Neural progenitor cell (in vitro differentiated cells): ENCODE measurements around the gene OR2AE1.

Experiments
- CTCF ChIP-seq: fragments of 200-600 bp; sonication (generic); IDR thresholded peaks from 2 replicates; pipeline ENCODE4 v1.5.1; 2017; ENCODE audit warnings: antibody characterized with exemption, mild to moderate bottlenecking
- EZH2 ChIP-seq: fragments of 200-600 bp; sonication (generic); IDR thresholded peaks from 2 replicates; pipeline ENCODE4 v1.6.1; 2017; ENCODE audit warnings: antibody characterized with exemption, mild to moderate bottlenecking, moderate library complexity

- no peak for TF ChIP-seq CTCF
- TF ChIP-seq EZH2, result no peak
These were observed 12.9 kb downstream of the OR2AE1 start for GRCh38 chr7:99863847-99864440.
